ENCODE results near the gene RNF167.

The RNF167 gene

GRCh38 chr17:4974115-4974670, 34.1 kb downstream of the RNF167 start:
- DNase-seq (ENCODE audit: low spot score) (no peak), FAIRE-seq (no peak)

- DNase-seq (ENCODE audit: low spot score) (no peak), FAIRE-seq (no peak)
Observed at GRCh38 chr17:4978726-4979125, 38.7 kb downstream of the RNF167 start.

- FAIRE-seq (no peak), DNase-seq (ENCODE audit: low spot score) (peak; percentile 40)
Observed at GRCh38 chr17:4980644-4981216, 40.7 kb downstream of the RNF167 start.

- no peak for DNase-seq (ENCODE audit: low spot score)
Observed at GRCh38 chr17:4982305-4982704, 42.2 kb downstream of the RNF167 start.

GRCh38 chr17:4986403-4986802, 46.3 kb downstream of the RNF167 start:
- DNase-seq (ENCODE audit: low spot score) (no peak), FAIRE-seq (no peak)

More at GRCh38 chr17:4982305-4982704, 42.2 kb downstream of the RNF167 start:
- FAIRE-seq = no peak

- peak; percentile 71 for DNase-seq (ENCODE audit: low spot score)
- no peak for FAIRE-seq
Observed at GRCh38 chr17:4986951-4987766, 47.1 kb downstream of the RNF167 start, which contains the start of gene CAMTA2. TSS of gene CAMTA2 (minus strand) at chr17:4987675. CDS start at chr17:4986222, 1,453 bp downstream.

GRCh38 chr17:4987767-4988567, 47.9 kb downstream of the RNF167 start:
- FAIRE-seq (no peak), DNase-seq (ENCODE audit: low spot score) (no peak)

- FAIRE-seq = no peak
Observed at GRCh38 chr17:4994081-4994595, 54.1 kb downstream of the RNF167 start.

More at GRCh38 chr17:4994081-4994595, 54.1 kb downstream of the RNF167 start:
- no peak for DNase-seq (ENCODE audit: low spot score)
